HG02970 (cell line): ENCODE results near the gene PPM1H.
"Not testable (repeated sequence)": the region's sequence is repeated elsewhere in the genome, so short reads cannot be mapped to it uniquely, and the experiment has no call there.

Source experiments
- ATAC-seq: cut with Tn5 transposase; IDR thresholded peaks from one replicate; pipeline ENCODE4 v1.9.1; 2021; ENCODE audit warnings: mild to moderate bottlenecking, moderate library complexity, moderate number of reproducible peaks; ENCODE audit not compliant: unreplicated experiment, low FRiP score

PPM1H gene

DNA sequence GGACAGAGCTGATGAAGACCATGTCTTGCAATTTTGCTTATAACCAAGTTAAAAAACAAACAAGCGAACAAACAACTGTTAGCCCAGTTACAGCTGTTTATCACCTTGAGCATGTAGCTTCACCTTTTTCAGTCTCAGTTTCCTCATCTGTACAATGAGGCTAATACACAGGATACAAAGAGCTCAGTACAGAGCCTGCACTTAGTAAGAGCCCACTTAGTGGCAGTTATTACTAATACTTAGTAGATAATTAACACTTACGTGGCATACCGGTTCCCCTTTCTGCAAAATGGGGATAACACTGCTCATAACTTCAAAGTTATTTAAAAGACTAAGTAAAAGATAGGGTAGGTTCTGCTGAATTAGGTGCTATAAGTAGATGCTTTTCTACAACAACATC lies 240.3 kb downstream of the PPM1H start:
- ATAC-seq, result no peak

DNA sequence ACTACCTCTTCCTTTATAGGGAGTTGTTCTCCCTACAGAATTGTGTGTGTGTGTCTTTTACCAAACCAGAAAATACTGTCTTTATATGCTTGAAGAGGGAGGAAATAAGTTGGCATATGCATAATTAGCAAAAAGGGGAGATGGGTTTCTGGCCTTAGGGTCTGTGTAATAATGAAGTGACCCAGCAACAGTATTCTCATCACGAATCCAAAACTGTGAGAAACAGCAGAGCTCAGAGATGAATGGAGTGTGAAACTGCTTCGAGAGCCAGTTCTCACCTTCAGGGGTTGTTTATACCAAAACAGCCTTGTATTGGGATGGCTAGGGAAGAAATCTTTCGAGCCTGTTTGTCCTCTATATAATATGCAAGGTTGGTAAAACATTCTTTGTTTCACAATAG lies 240.8 kb downstream of the PPM1H start:
- ATAC-seq, result no peak

DNA sequence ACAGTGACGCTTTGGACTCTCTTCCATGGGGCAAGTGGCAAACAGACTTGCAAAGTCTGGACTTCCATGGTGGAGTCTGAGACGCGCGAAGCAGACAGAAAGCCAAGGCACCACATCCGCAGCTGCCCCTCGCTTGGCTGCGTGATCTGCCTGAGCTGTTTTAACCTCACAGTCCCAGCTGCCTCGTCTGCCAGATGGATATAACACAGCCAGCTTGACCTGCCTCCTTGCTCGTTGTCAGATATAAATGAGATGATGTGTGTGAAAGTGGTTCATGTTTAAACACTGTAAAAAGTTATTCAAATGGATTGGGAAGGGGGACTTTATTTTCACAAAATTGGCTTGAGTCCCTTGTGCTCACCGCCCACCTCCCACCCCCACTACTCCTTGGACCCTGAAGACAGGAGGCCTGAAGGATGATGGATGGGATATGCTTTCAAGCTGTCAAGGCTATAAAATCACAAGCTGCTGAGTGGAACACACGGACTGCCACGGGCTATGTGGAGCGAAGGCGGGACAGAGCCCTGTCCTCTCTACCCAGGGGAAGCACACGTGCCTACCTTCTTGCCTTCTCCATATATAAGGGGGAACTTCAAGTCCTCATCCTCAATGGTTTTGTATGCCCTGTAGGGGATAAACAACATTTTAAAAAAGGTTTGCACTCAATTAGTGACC lies 241.4 kb downstream of the PPM1H start:
- ATAC-seq, result no peak

DNA sequence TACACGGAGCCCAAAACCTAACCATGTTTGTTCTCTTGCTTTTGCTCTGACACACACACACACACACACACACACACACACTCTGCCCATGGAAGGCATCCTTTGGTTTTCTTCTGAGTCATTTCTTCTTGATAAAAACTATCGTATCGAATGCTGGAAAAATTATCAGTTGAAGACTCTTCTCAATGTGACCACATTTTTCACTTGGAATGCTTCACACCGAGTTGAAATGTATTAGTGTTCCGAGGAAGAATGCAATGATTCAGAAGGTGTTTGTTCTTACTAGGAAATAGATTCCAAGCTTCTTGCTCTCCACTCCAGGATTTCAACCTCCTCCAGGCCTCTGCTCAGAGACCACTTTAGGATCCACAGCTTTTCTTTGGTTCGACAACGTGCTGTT lies 242.1 kb downstream of the PPM1H start:
- ATAC-seq, result no peak

DNA sequence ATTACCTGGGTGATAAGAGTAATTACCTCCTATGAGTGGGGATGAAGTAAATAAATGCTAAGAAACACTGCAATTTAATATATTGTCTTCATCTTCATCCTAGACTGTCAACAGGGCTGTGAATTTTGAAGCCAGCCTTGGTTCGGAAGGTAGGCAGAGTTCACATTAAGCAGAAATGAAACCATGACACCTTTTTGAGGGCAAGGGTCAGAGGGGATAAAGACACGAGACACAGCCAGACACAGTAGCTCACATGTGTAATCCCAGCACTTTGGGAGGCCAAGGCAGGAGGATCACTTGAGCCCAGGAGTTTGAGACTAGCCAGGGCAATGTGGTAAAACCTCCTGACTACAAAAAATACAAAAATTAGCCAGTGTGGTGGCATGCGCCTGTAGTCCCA lies 243.6 kb downstream of the PPM1H start:
- no peak for ATAC-seq

DNA sequence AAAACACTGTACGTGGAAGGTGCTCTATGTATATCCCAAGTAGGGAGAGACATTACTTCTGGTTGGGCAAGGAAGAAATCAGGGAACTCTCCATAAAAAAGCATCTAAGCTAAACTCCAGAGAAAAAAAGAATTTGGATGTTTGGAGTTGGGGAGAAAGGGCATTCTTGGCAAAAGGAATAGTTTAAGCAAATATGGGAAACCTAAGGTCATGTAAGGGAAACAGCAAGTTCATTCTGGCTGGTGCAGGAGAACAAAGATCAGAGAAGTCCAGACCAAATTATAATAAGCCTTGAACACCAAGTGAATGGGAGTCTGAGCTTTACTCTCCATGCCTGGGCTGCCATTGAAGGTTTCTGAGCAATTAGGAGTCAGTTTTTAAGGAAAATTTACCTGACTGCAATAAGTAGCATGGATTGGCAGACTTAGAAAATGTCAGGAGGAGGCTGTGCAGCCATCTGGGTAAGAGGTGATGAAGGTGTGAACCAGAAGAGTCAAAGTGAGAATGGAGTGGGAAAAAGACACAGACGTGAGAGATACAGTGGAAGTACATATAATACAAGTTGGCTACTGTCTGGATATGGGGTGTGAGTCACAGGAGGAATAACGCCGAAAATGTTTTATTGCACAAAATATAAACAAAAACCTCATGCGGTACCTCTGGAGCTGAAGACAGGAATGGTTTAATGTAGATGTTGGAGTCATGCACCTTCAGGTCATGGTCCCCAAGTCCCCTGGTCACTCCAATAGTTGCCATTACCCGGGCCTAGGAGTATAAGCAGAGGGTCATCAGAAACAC lies 245.7 kb downstream of the PPM1H start:
- no peak for ATAC-seq

DNA sequence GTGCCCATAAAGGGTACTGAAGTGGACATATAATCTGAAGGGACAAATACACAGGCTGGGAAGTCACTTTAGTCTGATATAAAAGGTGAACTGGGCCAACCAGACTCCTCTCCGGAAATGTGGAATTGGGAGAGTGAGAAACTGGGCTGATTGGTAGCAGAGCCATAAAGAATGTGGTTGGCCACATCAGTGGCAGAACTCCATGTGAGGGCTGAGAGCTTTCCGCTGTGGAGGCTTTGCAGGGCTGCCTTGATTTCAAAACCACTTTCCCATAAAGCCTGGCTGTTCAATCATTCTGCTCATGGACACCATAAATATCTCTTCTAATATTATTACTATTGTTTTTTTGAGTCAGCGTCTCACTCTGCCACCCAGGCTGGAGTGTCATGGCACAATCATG lies 248.0 kb downstream of the PPM1H start:
- no peak for ATAC-seq

DNA sequence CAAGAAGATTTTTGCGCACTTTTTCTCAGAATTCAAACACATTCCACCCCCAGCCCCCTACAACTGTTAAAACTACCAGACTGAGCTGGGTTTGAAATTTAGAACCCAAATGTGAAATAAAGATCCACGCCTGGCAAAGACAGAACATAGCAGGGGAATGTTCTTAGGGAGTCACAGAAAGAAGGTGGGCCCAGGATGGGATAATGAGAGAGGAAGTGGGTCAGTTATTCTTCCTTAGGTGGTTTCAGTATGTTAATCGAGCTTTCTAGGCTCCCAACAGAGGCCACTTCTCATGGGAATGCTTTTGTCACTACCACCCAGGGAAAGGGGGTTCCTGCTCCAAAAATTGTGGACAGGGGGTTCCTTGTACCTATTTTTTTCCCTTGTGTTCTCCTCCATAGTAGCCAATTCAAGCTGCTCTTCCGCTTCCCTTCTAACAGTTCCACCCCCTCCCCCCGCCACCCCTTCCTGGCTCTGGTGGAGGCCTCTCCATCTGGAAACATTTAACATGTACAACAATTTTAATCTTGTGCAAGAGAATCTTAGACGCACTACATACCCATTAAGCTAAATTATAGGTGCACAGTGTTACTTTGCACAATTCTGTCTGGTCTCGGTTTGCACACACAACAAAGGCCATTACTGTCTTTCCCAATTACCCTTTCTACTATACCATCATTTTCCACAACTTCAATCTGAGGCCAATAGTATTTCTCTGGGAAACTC lies 250.2 kb downstream of the PPM1H start:
- no peak for ATAC-seq

DNA sequence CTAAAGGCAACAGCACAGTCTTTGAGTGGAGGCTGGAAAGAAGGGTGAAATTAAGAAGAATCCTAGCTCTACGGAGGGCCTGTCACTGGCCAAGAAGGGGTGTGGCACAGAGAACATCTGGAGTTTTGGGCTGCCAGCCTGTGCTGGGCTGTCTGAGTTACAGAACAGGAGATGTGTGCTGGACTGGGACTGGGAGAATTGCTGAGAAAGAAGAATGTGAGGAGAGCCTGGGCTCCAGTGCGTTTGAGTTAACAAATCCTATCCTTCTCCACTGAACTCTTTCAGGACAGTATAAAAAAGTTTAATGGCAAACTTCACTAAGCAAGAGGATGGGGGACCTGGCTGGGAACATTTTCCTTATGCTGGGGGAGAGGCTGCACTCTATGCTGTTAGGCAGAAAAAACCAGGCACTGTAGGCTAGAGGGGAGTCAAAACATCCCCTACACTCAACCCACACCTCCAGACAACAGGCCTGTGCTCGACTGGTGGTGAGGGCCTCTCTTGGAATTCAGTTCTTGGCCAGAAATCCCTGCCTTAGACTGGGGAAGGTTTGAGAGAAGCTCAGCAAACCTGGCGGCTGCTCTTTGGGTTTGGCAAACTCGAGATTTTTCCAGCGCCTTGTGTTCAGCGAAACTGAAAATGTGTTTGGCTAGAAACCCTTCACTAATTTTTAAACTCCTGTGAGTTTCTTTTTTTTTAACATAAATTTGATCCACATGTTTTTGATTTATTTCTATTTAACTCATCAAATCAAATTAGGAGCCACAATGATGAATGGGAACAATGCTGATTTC lies 251.0 kb downstream of the PPM1H start:
- ATAC-seq, result no peak

DNA sequence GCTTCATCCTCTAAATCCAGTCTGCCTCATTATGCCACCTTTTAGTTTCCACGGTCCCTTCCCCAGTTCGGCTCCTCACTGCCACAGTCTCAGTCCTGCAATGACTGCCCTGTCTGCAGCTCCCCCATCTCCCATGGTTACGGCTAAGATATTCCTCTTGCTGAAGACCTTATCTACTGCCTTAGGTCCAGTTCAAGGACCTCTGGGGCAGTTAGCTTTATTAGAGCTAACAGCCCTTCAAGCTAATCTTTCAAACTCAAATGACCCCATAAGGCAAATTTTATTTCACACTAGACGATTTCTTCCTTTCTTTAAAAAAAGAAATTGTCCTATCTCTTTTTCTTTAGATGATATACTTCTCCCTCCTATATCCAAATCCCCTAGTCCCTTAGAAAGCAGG lies 253.6 kb downstream of the PPM1H start:
- ATAC-seq, result no peak

DNA sequence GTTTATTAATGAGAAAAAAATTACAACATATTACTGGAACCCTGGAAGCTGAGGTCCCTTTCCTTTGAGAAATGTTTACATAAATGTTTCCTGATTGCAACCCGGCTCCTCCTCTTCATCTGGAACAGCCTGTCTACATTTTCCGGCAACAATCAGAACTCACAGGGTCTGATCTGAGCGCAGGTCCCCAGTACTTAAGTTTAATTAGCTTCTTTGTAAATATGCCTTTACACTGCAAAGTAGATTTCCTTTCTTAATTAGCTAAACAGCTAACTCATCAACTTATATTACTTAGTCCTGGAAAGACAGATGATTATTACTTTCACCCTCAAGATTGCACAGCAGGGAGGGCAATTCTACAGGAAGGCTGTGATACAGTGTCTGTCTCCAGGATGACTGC lies 255.3 kb downstream of the PPM1H start:
- ATAC-seq, result no peak

DNA sequence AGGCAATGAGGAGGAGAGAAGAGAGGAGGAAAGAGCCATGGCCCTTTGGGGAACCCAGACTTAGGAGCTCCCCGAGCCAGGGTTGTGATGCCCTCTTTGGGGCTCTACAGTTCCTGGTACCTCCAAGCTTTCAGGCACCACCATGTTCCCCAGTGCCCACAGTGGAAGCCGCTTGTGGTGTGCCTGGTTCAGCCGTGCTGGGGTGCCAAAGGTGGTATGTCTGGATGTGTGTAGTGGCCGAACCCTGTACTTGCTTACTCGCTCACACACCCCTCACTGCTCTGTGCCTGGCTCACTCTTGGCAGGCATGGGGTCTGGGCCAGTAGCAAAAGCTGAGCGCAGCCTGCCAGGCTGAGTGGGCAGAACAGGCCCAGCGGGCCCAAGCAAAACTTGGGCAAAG lies 257.6 kb downstream of the PPM1H start:
- no peak for ATAC-seq

DNA sequence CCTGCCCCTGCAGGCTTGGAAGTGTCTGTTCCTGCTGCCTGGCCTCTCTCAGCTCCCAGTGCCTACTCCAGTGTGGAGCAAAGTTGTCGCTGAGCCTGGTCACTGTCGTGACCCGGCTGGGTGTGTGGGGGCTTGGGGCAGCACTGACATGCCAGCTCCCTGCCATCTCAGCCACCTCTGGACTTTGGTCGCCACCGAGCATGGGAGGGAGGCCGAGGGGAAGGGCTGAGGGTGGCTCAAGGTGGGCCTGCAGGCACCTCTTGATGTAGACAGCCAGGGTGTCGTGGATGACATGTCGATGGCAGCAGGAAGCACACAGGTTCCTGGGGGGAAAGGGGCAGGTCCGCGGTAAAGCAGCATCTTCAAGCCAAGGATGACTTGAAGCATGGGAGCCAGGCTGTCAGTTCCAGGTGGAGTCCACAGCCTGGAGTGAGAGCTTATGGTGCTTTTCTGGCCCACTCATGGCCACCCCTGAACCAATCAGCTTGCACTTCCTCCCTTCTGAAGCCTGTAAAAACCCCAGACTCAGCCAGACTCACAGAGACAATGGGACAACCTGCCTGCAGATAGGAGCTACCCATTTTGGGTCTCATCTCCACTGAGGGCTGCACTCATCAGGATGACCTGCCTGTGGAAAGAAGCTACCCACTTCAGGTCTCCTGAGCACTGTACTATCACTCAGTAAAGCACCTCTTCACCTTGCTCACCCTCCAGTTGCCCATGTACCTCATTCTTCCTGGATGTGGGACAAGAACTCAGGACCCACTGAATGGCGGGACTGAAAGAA lies 258.2 kb downstream of the PPM1H start:
- ATAC-seq, result no peak

DNA sequence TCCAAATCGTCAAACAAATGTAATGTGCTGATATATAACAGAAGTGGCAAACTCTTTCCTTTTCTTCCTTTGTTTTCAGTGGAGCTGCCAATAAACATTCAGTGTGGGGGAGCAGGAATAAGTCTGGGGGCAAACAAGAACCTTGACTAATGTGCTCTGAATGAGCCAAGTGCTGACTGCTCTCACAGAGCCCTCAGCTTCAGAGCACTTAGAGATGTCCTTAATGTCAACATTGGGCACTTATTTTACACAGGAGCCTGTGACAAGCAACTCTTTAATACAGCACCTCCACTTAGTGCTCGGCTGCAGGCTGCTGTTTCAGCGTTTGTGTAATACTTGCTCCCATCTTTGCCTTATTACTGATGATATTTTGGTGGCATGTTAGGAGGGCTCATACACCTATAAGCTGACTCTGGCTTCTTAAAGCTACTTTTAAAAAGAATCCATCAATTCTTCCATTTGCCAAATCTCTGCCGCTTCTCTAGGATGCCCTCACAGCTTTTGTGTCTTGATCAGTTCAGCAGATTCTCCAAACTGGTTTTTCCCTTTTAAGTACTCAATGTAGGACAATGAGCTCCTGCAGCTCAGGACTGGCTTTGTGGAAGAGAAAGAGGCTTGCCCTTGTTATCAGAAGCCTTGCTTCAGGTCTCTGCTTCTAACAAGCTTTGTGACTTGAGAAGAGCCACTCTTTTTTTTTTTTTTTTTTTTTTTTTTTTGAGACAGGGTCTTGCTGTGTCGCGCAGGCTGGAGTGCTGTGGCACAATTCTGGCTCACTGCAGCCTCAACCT lies 261.7 kb downstream of the PPM1H start:
- no peak for ATAC-seq

DNA sequence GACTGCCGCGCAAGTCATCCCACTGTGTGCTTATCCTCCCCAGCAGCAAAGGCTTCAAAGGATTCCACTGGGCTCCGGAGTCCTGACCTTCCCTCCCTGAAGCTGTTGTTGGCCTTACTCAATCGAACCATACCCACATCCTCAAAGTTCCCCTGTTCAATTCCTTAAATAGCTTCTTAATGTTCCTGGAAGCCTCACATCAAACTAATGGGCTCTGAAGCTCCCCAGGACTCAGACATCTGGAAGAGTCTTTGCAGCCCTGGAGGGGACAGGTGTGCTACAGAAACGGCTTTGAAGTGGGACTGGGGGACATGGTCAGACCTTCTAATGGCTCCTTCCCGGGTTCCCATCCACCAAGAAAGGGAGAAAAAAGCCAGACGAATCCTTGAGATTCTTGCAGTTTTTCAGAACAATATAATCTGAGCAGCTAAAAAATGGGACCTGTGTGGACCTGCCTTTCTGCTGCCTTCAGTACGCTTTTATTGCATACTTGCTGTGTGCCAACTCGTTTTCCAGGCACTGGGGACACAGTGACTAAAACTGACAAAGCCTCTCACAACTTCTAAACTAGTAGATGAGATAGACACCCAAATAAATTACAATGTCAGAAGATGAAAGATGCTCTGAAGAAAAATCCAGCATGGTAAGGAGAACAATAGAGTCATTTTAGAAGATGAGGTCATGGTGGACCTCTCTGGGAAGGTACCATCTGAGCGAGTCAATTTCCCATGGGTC lies 263.8 kb downstream of the PPM1H start:
- ATAC-seq, result no peak

DNA sequence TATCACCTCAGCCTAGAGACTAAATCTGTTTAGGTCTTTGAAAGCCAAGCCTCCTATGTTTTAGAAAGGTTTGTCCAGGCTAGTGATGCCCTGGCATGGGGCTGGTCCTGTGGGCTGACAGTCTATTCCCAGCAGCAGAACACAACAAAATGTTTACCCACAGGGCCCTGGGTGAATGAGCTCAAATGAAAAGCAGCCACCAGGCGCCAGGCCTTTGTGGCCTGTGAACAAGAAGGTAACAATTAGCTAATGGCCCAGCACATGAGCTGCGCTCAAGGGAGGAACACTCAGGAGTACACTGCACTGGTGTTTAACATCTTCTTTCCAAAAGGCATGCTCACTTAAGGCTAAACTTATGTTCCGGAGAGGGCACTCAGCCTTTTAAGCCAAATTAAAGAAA lies 266.2 kb downstream of the PPM1H start:
- no peak for ATAC-seq

DNA sequence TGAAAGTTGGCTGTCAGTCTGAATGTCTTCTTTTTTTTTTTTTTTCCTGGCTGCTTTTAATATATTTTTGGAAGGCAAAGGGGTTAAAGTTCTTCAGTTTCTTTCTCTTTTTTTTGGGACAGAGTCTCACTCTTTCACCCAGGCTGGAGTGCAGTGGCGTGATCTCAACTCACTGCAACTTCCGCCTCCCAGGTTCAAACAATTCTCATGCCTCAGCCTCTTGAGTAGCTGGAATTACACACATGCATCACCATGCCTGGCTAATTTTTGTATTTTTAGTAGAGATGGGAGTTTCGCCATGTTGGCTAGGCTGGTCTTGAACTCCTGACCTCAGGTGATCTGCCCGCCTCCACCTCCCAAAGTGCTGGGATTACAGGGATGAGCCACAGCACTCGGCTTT lies 270.0 kb downstream of the PPM1H start:
- not testable (repeated sequence) for ATAC-seq

DNA sequence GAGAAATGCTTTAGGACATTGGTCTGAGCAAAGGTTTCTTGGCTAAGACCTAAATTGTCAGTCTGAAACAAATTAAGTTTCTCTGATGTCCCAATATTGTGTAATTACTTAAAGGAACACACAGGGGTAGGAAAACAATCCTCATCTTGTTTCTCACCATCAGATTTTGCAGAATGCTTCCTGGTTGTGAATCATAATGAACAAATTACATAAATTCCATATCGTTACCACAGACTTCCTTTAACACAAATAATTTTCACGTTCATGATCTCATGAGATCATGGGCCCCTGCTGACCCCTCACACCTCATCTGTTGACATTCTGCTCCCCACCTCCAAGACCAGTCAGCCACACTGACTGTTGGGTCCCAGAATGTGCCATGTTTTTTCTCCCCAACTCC lies 274.2 kb downstream of the PPM1H start:
- no peak for ATAC-seq
